SHP77 treated with DMSO at 0.1 percent for 48 hours (cell line): ENCODE measurements around the gene PLCG1.
"Not testable (repeated sequence)": the region's sequence is repeated elsewhere in the genome, so short reads cannot be mapped to it uniquely, and the experiment has no call there.

Experiments used
- DNase-seq: peaks from one replicate; lab custom pipeline; 2025; lab: John Stamatoyannopoulos, UW

The PLCG1 gene

GRCh38 chr20:41136680-41137613 is at the start of gene PLCG1:
TSS of gene PLCG1 (plus strand) at chr20:41137543. CDS start at chr20:41137642, 99 bp downstream.
- DNase-seq, result peak; percentile 17

DNA sequence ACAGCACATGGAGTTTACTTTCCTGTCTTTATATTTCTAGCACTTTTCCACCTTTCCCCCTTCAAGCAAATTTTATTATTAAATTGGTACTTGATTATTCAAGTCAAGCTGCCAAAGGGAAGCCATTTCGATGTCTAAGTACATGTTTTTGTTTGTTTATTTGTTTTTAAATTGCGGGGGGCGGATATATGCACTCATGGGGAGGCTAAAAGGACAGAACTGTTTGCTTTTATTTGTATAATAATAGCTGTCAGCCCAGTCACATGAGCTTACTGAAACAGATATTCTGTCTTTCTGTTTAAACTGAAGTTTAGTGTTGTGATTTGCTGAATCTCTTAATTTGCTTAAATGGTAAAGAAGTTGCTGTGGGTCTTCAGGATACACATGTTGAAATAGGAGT is 49.6 kb upstream of the PLCG1 start:
- DNase-seq, result no peak

DNA sequence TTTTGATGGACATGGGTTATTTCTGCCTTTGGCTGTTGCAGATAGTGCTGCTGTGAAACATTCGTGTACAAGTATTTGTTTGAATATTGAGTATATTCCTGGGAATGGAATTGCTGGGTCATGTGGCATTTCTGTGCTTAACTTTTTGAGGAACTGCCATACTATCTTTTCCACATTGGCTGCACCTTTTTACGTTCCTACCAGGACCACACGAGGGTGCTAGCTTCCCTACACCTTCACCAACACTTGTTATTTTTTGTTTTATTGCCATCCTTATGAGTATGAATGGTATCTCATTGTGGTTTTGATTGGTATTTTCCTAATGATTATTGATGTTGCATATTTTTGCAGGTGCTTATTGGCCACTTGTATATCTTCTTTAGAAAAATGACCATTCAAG is 47.8 kb upstream of the PLCG1 start:
- no peak for DNase-seq

- no peak for DNase-seq
Observed at GRCh38 chr20:41091927-41092326, 45.4 kb upstream of the PLCG1 start.

- DNase-seq, result no peak
Observed at GRCh38 chr20:41094353-41095055, 42.8 kb upstream of the PLCG1 start.

DNA sequence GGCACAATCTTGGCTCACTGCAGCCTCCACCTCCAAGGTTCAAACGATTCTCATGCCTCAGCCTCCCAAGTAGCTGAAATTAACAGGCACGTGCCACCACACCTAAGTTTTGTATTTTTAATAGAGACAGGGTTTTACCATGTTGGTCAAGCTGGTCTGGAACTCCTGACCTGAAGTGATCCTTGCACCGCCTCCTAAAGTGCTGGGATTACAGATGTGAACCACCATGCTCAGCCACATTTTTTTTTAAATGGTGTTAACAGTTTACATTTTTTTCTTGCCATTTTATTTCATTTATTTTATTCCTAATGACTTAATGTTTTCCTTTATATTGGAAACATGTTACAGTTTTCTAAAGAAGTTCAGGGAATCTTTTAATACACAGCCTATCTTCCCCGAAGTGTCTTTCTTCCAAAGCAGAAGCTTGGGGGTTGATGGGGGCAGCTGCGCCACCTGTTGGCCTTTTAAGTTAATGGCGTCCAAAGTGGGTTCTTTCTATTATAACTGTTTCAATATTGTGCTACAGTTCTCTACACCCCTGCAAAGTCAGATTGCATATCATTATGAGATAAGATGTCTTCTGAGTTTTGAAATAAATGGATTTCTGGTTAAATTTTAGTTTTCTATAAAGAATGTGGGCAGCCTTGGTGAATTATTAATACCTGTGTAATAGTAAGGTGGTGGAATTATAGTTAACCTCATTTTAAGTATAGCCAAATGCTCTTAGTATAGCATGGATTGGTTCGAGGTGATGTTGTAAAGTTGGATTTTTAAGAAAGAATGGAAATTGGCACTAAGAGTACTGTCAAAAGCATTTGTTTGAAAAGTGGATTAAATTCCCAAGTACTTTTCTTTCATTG is 42.0 kb upstream of the PLCG1 start:
- peak; percentile 11 for DNase-seq

DNA sequence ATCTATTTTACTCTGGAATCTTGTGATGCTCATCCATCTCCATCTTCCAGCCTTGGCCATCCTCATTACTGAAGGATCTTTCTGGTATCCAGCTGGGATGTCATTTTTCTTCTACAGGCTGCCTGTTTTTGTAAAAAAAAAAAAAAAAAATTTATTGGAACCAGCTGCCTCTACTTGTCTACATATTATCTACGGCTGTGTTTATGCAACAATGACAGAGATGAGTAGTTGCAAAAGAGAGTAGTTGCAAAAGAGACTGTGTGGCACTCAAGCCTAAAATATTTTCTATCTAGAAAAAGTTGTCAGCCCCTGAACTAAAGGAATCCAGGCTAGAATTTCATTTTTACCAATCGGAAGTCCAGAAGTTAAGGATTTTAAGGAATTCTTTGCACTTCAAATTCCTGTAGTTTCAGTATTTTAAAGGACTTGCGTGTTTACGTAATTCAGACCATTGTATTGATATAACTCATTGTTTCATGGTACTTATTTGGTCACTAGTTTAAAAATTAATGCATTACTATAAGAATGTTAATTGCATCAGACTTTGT is 38.6 kb upstream of the PLCG1 start:
- DNase-seq, result no peak

GRCh38 chr20:41100001-41100480 is 37.3 kb upstream of the PLCG1 start:
- DNase-seq, result no peak

- no peak for DNase-seq
Observed at GRCh38 chr20:41101660-41102059, 35.7 kb upstream of the PLCG1 start.

DNA sequence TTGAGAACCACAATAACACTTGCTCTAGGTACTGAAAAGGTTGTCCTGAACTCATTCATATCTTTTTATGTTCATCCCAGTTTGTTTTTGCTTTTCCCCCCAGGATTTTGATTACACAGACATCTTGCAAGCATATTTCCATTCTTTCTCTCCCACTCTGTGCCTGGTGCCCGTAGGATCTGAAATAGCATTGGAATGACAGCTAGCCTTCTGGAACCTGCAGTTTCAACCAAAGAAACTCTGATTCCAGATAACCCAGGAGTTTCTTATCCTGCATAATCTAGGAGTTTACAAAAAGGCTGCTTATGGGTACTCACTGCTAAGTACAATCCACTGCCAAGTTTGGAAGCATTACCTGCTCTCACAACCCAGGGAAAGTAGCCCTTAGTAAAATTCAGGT is 28.8 kb upstream of the PLCG1 start:
- no peak for DNase-seq

- DNase-seq, result no peak
Observed at GRCh38 chr20:41110012-41110411, 27.3 kb upstream of the PLCG1 start.

- DNase-seq, result no peak
Observed at GRCh38 chr20:41110930-41111577, 26.3 kb upstream of the PLCG1 start.

DNA sequence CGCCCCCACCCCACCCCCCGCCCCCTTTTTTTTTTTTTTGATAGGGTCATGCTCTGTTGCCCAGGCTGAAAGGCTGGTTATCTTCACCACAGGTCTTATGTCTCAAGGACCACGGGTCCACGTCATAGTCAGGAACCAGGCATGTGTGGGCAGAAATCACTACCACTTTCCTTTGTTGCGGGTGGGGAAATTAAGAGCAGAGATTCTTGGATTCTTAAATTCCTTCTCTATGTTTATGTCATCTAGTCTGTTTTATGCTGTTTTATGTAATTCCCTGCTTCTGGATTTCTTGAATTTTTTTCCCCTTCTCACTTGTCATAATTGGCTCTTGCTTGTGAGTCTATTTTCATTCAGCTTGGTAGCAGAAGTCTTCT is 25.8 kb upstream of the PLCG1 start:
- DNase-seq, result no peak

DNA sequence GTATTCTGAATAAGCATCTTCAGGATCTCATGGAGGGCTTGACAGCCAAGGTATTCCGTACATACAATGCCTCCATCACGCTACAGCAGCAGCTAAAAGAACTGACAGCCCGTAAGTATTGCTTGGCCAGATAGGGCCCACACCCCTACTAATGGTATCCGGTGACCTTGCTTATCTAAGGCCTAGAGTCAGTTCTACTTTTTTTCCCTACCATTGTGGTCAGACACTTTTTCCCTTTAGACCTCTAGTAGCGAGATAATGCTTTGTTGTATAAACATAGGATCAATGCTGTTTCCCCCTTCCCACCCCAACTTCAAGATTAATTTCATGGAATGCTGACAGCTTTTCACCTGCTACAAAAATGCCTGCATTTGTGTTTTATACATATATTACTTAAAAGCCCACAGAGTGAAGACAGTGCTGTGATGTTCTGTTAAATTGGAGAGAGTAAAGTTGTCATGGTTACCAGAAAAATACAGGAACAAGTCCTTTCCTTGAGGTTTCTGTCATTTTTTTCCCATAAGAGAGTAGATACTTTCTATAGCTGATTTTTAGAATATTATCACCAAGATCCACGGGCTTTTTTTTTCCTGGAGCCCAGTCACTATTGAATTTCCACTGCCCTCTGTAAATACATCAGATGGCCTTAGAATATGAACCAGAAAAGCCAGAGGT is 20.9 kb upstream of the PLCG1 start:
- no peak for DNase-seq

DNA sequence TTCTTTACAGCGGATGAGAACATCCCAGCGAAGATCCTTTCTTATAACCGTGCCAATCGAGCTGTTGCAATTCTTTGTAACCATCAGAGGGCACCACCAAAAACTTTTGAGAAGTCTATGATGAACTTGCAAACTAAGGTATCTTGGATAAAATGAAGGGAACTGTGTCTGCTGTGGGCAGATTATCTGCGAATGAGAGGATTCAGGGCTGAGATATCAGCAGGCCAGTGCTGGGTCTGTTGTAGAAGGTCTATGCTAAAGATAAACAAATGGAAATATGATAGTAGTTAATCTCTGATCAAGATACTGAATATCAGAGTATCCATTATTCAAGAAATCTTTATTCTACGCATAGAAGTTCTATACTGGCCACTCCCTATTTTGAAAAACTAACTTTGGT is 19.2 kb upstream of the PLCG1 start:
- DNase-seq, result not testable (repeated sequence)

GRCh38 chr20:41118632-41119031 is 18.7 kb upstream of the PLCG1 start:
- no peak for DNase-seq

DNA sequence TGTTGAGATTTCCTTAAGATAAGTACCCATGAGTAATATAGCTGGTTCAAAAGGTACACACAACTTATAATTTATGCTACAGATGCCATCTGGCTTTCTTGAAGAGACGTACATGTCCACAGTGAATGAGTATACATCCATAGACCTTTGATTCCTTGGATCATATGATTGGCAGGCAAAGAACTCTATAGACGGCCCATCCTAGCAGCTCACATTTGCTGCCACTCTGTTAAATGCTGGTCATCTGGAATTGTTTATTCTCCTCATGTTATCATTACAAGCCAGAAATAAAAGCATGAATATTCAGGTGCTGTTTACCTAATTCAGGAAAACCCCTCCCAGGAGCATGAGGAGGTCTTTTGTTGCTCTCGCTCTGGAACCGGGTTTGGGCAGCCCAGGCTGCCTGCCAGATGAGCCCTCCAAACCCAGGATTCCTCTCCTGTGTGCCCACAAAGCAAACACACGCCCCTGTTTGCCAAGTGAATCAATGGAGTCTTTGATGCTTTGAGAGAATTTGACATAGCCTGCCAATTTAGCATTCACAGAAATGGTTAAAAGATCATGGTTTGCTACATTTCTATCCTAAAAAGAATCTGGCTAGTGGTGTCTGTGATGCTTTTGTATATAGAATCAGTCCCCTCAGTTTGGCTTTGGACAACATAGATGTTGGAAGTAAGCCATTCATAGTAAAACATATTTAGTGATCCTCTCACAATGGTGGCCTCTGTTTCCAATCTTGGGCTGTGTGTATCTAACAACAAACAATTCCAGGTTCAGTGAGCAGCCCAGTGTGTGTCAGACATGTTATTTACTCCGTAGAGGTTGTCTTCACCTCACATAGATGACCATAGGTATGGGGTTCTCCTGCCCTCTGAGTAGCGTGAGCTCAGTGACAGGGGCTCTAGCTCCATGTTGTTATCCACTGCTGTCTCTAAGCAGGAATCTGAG is 17.5 kb upstream of the PLCG1 start:
- DNase-seq, result no peak

DNA sequence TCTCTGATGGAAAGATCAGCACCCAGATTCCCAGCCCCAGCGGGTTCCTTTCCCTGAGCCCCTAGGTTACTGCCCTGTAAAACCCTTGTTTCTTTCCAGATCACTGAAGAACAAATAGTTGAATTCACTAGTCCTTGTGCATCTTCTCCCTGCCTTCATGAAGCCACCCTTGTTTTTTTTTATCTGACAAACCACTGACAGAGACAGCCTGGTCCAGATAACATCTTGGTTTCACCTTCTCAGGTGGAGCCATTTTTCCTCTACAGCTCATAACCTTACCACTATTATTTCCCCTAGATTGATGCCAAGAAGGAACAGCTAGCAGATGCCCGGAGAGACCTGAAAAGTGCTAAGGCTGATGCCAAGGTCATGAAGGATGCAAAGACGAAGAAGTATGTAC is 15.9 kb upstream of the PLCG1 start:
- DNase-seq, result no peak

GRCh38 chr20:41123631-41124030 is 13.7 kb upstream of the PLCG1 start:
- no peak for DNase-seq
